NB4 (cell line): ENCODE data around the gene FMN1.

Experiments
- DNase-seq: peaks from one replicate; pipeline ENCODE4 v3.0.0; 2010; ENCODE audit warnings: low read depth
- H3K4me3 ChIP-seq: one replicate; pipeline ENCODE4 v1.5.1; 2011; ENCODE audit warnings: mild to moderate bottlenecking, low read depth, low read length, moderate library complexity
- MYC ChIP-seq: IDR thresholded peaks from 2 replicates; pipeline ENCODE4 v1.6.1; 2011; ENCODE audit warnings: low read depth, low read length
- POLR2A ChIP-seq: IDR thresholded peaks from 2 replicates; pipeline ENCODE4 v1.6.1; 2011; ENCODE audit warnings: mild to moderate bottlenecking; ENCODE audit not compliant: insufficient read length; ENCODE audit errors: extremely low read depth
- TF ChIP-seq, protein P1 (sequence below): IDR thresholded peaks from one replicate; pipeline ENCODE4 v1.5.1; 2012; ENCODE audit warnings: low read depth, low read length
- TF ChIP-seq, protein P2 (sequence below): IDR thresholded peaks from 2 replicates; pipeline ENCODE4 v1.6.1; 2011; ENCODE audit warnings: low read depth, low read length

The FMN1 gene

DNA sequence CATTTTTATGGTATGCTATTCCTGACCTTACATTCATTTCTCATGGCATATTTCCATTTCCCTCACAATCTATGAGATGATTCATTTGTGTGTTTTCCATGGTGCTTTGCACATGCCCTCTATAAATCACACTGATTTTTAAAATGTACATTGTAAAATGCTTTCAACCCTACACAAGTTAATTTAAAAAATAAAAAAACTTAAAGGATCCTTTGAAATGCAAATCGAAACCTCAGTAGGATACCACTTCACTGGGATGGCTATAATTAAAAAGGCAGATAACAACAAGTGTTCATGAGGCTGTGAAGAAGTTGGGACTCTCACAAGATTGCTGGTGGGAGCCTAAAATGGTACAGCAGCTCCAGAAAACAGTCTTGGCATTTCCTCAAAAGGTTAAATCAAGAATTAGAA lies 83.5 kb downstream of the FMN1 start:
- DNase-seq: no peak
- TF ChIP-seq, protein P1, sequence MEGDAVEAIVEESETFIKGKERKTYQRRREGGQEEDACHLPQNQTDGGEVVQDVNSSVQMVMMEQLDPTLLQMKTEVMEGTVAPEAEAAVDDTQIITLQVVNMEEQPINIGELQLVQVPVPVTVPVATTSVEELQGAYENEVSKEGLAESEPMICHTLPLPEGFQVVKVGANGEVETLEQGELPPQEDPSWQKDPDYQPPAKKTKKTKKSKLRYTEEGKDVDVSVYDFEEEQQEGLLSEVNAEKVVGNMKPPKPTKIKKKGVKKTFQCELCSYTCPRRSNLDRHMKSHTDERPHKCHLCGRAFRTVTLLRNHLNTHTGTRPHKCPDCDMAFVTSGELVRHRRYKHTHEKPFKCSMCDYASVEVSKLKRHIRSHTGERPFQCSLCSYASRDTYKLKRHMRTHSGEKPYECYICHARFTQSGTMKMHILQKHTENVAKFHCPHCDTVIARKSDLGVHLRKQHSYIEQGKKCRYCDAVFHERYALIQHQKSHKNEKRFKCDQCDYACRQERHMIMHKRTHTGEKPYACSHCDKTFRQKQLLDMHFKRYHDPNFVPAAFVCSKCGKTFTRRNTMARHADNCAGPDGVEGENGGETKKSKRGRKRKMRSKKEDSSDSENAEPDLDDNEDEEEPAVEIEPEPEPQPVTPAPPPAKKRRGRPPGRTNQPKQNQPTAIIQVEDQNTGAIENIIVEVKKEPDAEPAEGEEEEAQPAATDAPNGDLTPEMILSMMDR: no peak
- TF ChIP-seq POLR2A: no peak
- TF ChIP-seq MYC: no peak
- no peak overlapping the region for H3K4me3 ChIP-seq

- H3K4me3 ChIP-seq: no peak overlapping the region
- TF ChIP-seq POLR2A: no peak
- TF ChIP-seq MYC: no peak
- TF ChIP-seq, protein P1: no peak
- TF ChIP-seq, protein P2, sequence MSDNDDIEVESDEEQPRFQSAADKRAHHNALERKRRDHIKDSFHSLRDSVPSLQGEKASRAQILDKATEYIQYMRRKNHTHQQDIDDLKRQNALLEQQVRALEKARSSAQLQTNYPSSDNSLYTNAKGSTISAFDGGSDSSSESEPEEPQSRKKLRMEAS: no peak
- no peak for DNase-seq
Measured at GRCh38 chr15:33109345-33109744, 85.2 kb downstream of the FMN1 start.

GRCh38 chr15:33108518-33108917 lies 86.0 kb downstream of the FMN1 start:
- no peak for DNase-seq
- no peak overlapping the region for H3K4me3 ChIP-seq
- TF ChIP-seq MYC (no peak), POLR2A (no peak)
- TF ChIP-seq, protein P1: no peak
- TF ChIP-seq, protein P2: no peak

DNA sequence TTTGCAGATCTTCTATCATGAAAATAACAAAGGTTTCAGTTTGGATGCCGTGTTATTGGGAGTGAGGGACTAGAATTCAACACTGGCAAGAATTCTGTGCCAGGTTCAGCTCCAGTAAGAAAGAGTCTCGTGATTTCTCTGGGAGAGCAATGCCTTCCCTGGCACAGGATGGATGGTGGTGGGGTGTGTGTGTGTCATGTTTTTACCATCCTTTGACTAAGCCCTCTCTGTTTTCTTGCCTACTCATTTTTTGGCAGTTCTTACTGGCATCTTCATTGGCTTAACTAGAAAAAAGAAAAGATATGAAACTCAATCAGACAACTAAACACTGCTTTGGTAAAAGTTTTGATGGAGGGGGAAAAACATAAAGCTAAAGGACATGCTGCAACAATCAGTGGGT lies 86.6 kb downstream of the FMN1 start:
- TF ChIP-seq MYC (no peak), POLR2A (no peak)
- TF ChIP-seq, protein P2: no peak
- TF ChIP-seq, protein P1: no peak
- DNase-seq: no peak

DNA sequence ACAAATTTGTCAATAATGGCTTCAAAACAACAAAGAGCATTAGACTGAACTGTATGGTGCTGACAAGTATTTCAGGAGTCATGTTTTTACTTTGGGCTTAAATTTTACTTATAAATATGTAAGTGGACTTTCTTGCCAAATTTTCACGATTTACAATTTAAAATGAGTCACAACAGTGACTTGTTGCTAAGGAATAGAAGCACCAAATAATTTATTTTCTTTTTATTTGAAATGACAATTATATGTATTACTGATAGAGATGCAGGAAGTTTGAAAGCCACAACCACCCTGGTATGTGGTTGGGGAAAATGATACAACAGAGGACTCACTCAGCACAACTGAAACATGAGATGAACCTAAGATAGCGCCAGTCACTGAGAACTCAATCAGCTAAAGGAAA lies 90.3 kb downstream of the FMN1 start:
- no peak overlapping the region for H3K4me3 ChIP-seq
- TF ChIP-seq, protein P2: 0 out of 2 replicates have a peak, but pooled peaks have one; percentile 11
- TF ChIP-seq, protein P1: no peak
- TF ChIP-seq POLR2A (no peak), MYC (0 out of 2 replicates have a peak, but pooled peaks have one; percentile 32)
- DNase-seq: peak; percentile 21

More for the DNA sequence above, 86.6 kb downstream of the FMN1 start:
- H3K4me3 ChIP-seq: no peak overlapping the region

GRCh38 chr15:33101036-33101435 lies 93.5 kb downstream of the FMN1 start:
- TF ChIP-seq, protein P1: no peak
- TF ChIP-seq POLR2A (no peak), MYC (no peak)
- TF ChIP-seq, protein P2: no peak
- no peak overlapping the region for H3K4me3 ChIP-seq
- DNase-seq: no peak
